ENCODE results near the gene MCCC1.

MCCC1 gene

GRCh38 chr3:183081459-183082183, 17.7 kb downstream of the MCCC1 start:
- no peak for TF ChIP-seq CTCF (IDR thresholded peaks at IDR 0.05; ENCODE audit: low read depth, low read length)
- Histone ChIP-seq H3K9me3 (no peaks in the 10 kb centered on the region), H3K27me3 (no peaks in the 10 kb centered on the region), H3K4me1 (no peaks in the 10 kb centered on the region), H3K36me3 (peaks cover 48% of the 10 kb centered on the region), H3K4me3 (ENCODE audit: low read depth, low read length) (no peak overlapping the region)
- no peak for DNase-seq

- H3K4me3 ChIP-seq (ENCODE audit: low read depth, low read length) = no peak overlapping the region
- H3K27me3 ChIP-seq = no peaks in the 10 kb centered on the region
- H3K36me3 ChIP-seq = peaks cover 50% of the 10 kb centered on the region
- H3K9me3 ChIP-seq = no peaks in the 10 kb centered on the region
- DNase-seq = no peak
- H3K4me1 ChIP-seq = no peaks in the 10 kb centered on the region
- TF ChIP-seq CTCF (IDR thresholded peaks at IDR 0.05; ENCODE audit: low read depth, low read length) = no peak
Measured at GRCh38 chr3:183080628-183081027, 18.7 kb downstream of the MCCC1 start.

- no peak overlapping the region for H3K4me3 ChIP-seq (ENCODE audit: low read depth, low read length)
- peaks cover 28% of the 10 kb centered on the region for H3K36me3 ChIP-seq
- no peaks in the 10 kb centered on the region for H3K27me3 ChIP-seq
- TF ChIP-seq CTCF (IDR thresholded peaks at IDR 0.05; ENCODE audit: low read depth, low read length) = no peak
- no peaks in the 10 kb centered on the region for H3K4me1 ChIP-seq
- H3K9me3 ChIP-seq = no peaks in the 10 kb centered on the region
- DNase-seq = no peak
Measured at GRCh38 chr3:183074881-183075280, 24.4 kb downstream of the MCCC1 start.

GRCh38 chr3:183074261-183074660, 25.0 kb downstream of the MCCC1 start:
- Histone ChIP-seq H3K4me3 (ENCODE audit: low read depth, low read length) (no peak overlapping the region), H3K9me3 (no peaks in the 10 kb centered on the region), H3K4me1 (no peaks in the 10 kb centered on the region), H3K36me3 (peaks cover 25% of the 10 kb centered on the region), H3K27me3 (no peaks in the 10 kb centered on the region)
- DNase-seq = no peak
- no peak for TF ChIP-seq CTCF (IDR thresholded peaks at IDR 0.05; ENCODE audit: low read depth, low read length)

GRCh38 chr3:183073839-183074238, 25.5 kb downstream of the MCCC1 start:
- no peaks in the 10 kb centered on the region for H3K27me3 ChIP-seq
- no peaks in the 10 kb centered on the region for H3K9me3 ChIP-seq
- H3K36me3 ChIP-seq = peaks cover 24% of the 10 kb centered on the region
- no peak overlapping the region for H3K4me3 ChIP-seq (ENCODE audit: low read depth, low read length)
- H3K4me1 ChIP-seq = no peaks in the 10 kb centered on the region
- no peak for DNase-seq
- no peak for TF ChIP-seq CTCF (IDR thresholded peaks at IDR 0.05; ENCODE audit: low read depth, low read length)

GRCh38 chr3:183070892-183071291, 28.4 kb downstream of the MCCC1 start:
- no peak for TF ChIP-seq CTCF (IDR thresholded peaks at IDR 0.05; ENCODE audit: low read depth, low read length)
- peaks cover 28% of the 10 kb centered on the region for H3K36me3 ChIP-seq
- H3K4me1 ChIP-seq = no peaks in the 10 kb centered on the region
- DNase-seq = no peak
- no peaks in the 10 kb centered on the region for H3K27me3 ChIP-seq
- H3K9me3 ChIP-seq = no peaks in the 10 kb centered on the region
- H3K4me3 ChIP-seq (ENCODE audit: low read depth, low read length) = no peak overlapping the region
